AG04450 (cell line): ENCODE results near the gene PLIN5. TPM values are rescaled to one million over a fixed set of nuclear protein-coding genes. Genes with fewer than 3 reads are reported as not detected.
"Not testable (repeated sequence)": the region's sequence is repeated elsewhere in the genome, so short reads cannot be mapped to it uniquely, and the experiment has no call there.

Experiments
- CTCF ChIA-PET: fragments of 300-600, 350-600 bp; formaldehyde crosslinking; extraction: SDS; loops from one replicate; lab custom pipeline; 2022; ENCODE audit warnings: antibody characterized with exemption, inconsistent platforms; lab: Charles Lee
- POLR2A ChIA-PET: fragments of 350-600 bp; formaldehyde crosslinking; extraction: SDS; loops from one replicate; lab custom pipeline; 2021; ENCODE audit warnings: antibody characterized with exemption, inconsistent platforms; lab: Yijun Ruan, JAX
- DNase-seq: peaks from one replicate; pipeline ENCODE4 v3.0.0-alpha.2; 2011; ENCODE audit warnings: low read depth, low spot score
- H3K27ac ChIP-seq: one replicate; pipeline ENCODE4 v1.5.1; 2012; ENCODE audit warnings: low read depth, low read length, control low read depth
- H3K27me3 ChIP-seq: one replicate; pipeline ENCODE4 v1.6.0; 2012; ENCODE audit warnings: low read length; ENCODE audit not compliant: control insufficient read depth, insufficient read depth
- H3K4me3 ChIP-seq: 2 replicates; pipeline ENCODE4 v1.5.1; 2011; ENCODE audit warnings: mild to moderate bottlenecking, low read depth, low read length, control low read depth
- H3K9me3 ChIP-seq: 2 replicates; pipeline ENCODE4 v1.5.1; 2012; ENCODE audit warnings: low read length; ENCODE audit not compliant: control insufficient read depth, insufficient read depth
- CTCF ChIP-seq: IDR thresholded peaks from 2 replicates; pipeline ENCODE4 v1.5.1; 2011; ENCODE audit warnings: low read depth, low read length, control low read depth, inconsistent platforms
- polyA plus RNA-seq: library from polyadenylated mRNA; depleted of rRNA; stranded (reverse); fragments of >200 nt; gene quantifications from 2 replicates; pipeline ENCODE4 v1.2.3, GENCODE V29; 2011

PLIN5 gene
- polyA plus RNA-seq, 1 experiment, result not detected

- ChIA-PET POLR2A (interaction anchor here (0.6 kb wide), 1 partner anchor 16 kb away, joined by 5 read pairs; no protein-coding TSS in a partner anchor), CTCF (interaction anchor here (0.5 to 1.7 kb wide), 2 partner anchors 82 to 88 kb away, joined by 5 to 10 read pairs; no protein-coding TSS in a partner anchor)
- H3K27me3 ChIP-seq, result no peaks in the 10 kb centered on the region
- no peak for DNase-seq
- H3K4me3 ChIP-seq, result no peak overlapping the region
- TF ChIP-seq CTCF, result no peak
- peaks cover 3% of the 10 kb centered on the region; the same call in 1 of the 2 replicates for H3K9me3 ChIP-seq
- no peak overlapping the region for H3K27ac ChIP-seq
Observed at GRCh38 chr19:4548238-4548584, 13.2 kb upstream of the PLIN5 start.

GRCh38 chr19:4547303-4548237 is 12.5 kb upstream of the PLIN5 start:
- Histone ChIP-seq H3K27ac (no peak overlapping the region), H3K9me3 (peaks cover 3% of the 10 kb centered on the region; the same call in 1 of the 2 replicates), H3K27me3 (no peaks in the 10 kb centered on the region), H3K4me3 (no peak overlapping the region)
- peak; percentile 33; the same call in 1 of the 2 replicates for TF ChIP-seq CTCF
- no peak for DNase-seq
- ChIA-PET POLR2A (interaction anchor here (0.6 to 0.7 kb wide), 2 partner anchors 15 to 87 kb away, joined by 4 to 5 read pairs; no protein-coding TSS in a partner anchor), CTCF (interaction anchor here (0.5 to 1.7 kb wide), 4 partner anchors 19 to 284 kb away, joined by 3 to 10 read pairs (median 4); no protein-coding TSS in a partner anchor)

GRCh38 chr19:4543842-4544647 is 9.0 kb upstream of the PLIN5 start:
- no peak overlapping the region for H3K4me3 ChIP-seq
- TF ChIP-seq CTCF, result no peak
- POLR2A ChIA-PET, result interaction anchor here (0.5 kb wide), 1 partner anchor 552 kb away, joined by 3 read pairs; no protein-coding TSS in a partner anchor
- CTCF ChIA-PET, result interaction anchor here (1.4 kb wide), 1 partner anchor 23 kb away, joined by 4 read pairs; no protein-coding TSS in a partner anchor
- peaks cover 5% of the 10 kb centered on the region for H3K27me3 ChIP-seq
- no peak overlapping the region for H3K27ac ChIP-seq
- peaks cover 4% of the 10 kb centered on the region for H3K9me3 ChIP-seq
- no peak for DNase-seq

GRCh38 chr19:4542896-4543841 is 8.1 kb upstream of the PLIN5 start:
- no peak for TF ChIP-seq CTCF
- no peak overlapping the region for H3K4me3 ChIP-seq
- ChIA-PET POLR2A (no interaction called here), CTCF (no interaction called here)
- H3K27ac ChIP-seq, result no peak overlapping the region
- H3K9me3 ChIP-seq, result peaks cover 4% of the 10 kb centered on the region
- peaks cover 9% of the 10 kb centered on the region for H3K27me3 ChIP-seq
- DNase-seq, result no peak

- peaks cover 10% of the 10 kb centered on the region for H3K27me3 ChIP-seq
- DNase-seq, H3K4me3 ChIP-seq, CTCF ChIA-PET, H3K27ac ChIP-seq, H3K9me3 ChIP-seq: not testable (repeated sequence)
- POLR2A ChIA-PET, result interaction anchor here (0.5 kb wide), 1 partner anchor 10 kb away, joined by 3 read pairs; no protein-coding TSS in a partner anchor
Observed at GRCh38 chr19:4541806-4542145, 6.8 kb upstream of the PLIN5 start.
